Skin of body (tissue), 1 donor: Measurements from ENCODE around the gene GPD1L. TPM values are rescaled to one million over a fixed set of nuclear protein-coding genes. Genes with fewer than 3 reads are reported as not detected.

Experiments used
- total RNA-seq: library from RNA; depleted of rRNA; stranded (reverse); fragments of >200 nt; gene quantifications from one replicate; pipeline ENCODE4 v1.2.3, GENCODE V29; 2014

GPD1L gene
- total RNA-seq, 1 donor from 2014 or later = 25.4 TPM

Other genes starting within 250 kb of the GPD1L start
- gene OSBPL10, start 125.4 kb upstream of the GPD1L start, total RNA-seq = 10.9 TPM
- 0.89 TPM for gene ZNF860, start 124.9 kb upstream of the GPD1L start, total RNA-seq
- 2.8 TPM for gene CMTM8, start 132.1 kb downstream of the GPD1L start, total RNA-seq